Stimulated activated naive CD8-positive, alpha-beta T cell treated with anti-CD3 and anti-CD28 coated beads, Interleukin-15, amount 100 ng/mL, for 72 hours (primary cell): ENCODE results near the gene TCP11L2.

Source experiments
- ATAC-seq: fragments of 150-1000 bp; cut with Tn5 transposase; 2 replicates; pipeline ENCODE4 v1.10.0; 2021; ENCODE audit warnings: mild to moderate bottlenecking, moderate library complexity
- DNase-seq, 2 donors: peaks; one replicate each; pipeline ENCODE4 v3.0.0; 2021 to 2022
- H3K27ac Mint-ChIP-seq, 2 donors: one replicate each; pipeline ENCODE4 v1.8.0; 2022; ENCODE audit warnings: mild to moderate bottlenecking in 2 of 2, mixed read lengths in 2 of 2, moderate library complexity in 2 of 2
- H3K27me3 Mint-ChIP-seq: one replicate; pipeline ENCODE4 v1.8.0; 2022; ENCODE audit warnings: mixed read lengths
- H3K4me1 Mint-ChIP-seq: one replicate; pipeline ENCODE4 v1.8.0; 2022; ENCODE audit warnings: mild to moderate bottlenecking, mixed read lengths
- H3K4me3 Mint-ChIP-seq, 2 donors: one replicate each; pipeline ENCODE4 v1.8.0; 2022; ENCODE audit warnings: mild to moderate bottlenecking in 2 of 2, mixed read lengths in 2 of 2, moderate library complexity in 1 of 2
- H3K9me3 Mint-ChIP-seq, 2 donors: one replicate each; pipeline ENCODE4 v1.8.0; 2022; ENCODE audit warnings: mixed read lengths in 2 of 2

Gene TCP11L2

GRCh38 chr12:106341086-106341877 is 38.7 kb downstream of the TCP11L2 start:
- no peaks in the 10 kb centered on the region for H3K9me3 Mint-ChIP-seq
- peak overlapping the region in 1 of 2 donors; percentile 26 for H3K27ac Mint-ChIP-seq
- no peaks in the 10 kb centered on the region for H3K4me1 Mint-ChIP-seq
- H3K4me3 Mint-ChIP-seq, result no peak overlapping the region
- ATAC-seq (no peak), DNase-seq (no peak)
- no peaks in the 10 kb centered on the region for H3K27me3 Mint-ChIP-seq

GRCh38 chr12:106342397-106343213 is 40.1 kb downstream of the TCP11L2 start:
- DNase-seq, result no peak
- ATAC-seq, result no peak
- Mint-ChIP-seq H3K27me3 (no peaks in the 10 kb centered on the region), H3K4me3 (no peak overlapping the region), H3K4me1 (no peaks in the 10 kb centered on the region), H3K9me3 (no peaks in the 10 kb centered on the region), H3K27ac (peak overlapping the region in 1 of 2 donors; percentile 33)

GRCh38 chr12:106343214-106343528 is 40.6 kb downstream of the TCP11L2 start:
- H3K27ac Mint-ChIP-seq, result peak overlapping the region in 1 of 2 donors; percentile 33
- no peaks in the 10 kb centered on the region for H3K9me3 Mint-ChIP-seq
- no peak for DNase-seq
- ATAC-seq, result no peak
- H3K27me3 Mint-ChIP-seq, result no peaks in the 10 kb centered on the region
- no peaks in the 10 kb centered on the region for H3K4me1 Mint-ChIP-seq
- H3K4me3 Mint-ChIP-seq, result no peak overlapping the region

- ATAC-seq (no peak), DNase-seq (no peak)
- H3K27ac Mint-ChIP-seq, result no peak overlapping the region
- no peaks in the 10 kb centered on the region for H3K9me3 Mint-ChIP-seq
- H3K27me3 Mint-ChIP-seq, result no peaks in the 10 kb centered on the region
- H3K4me1 Mint-ChIP-seq, result no peaks in the 10 kb centered on the region
- H3K4me3 Mint-ChIP-seq, result no peak overlapping the region
Observed at GRCh38 chr12:106344131-106344530, 41.6 kb downstream of the TCP11L2 start.

- Mint-ChIP-seq H3K9me3 (no peaks in the 10 kb centered on the region), H3K4me3 (no peak overlapping the region), H3K4me1 (no peaks in the 10 kb centered on the region), H3K27ac (peak overlapping the region in 1 of 2 donors; percentile 49), H3K27me3 (no peaks in the 10 kb centered on the region)
- ATAC-seq (peak; percentile 53), DNase-seq (no peak)
Observed at GRCh38 chr12:106345746-106346145, 43.2 kb downstream of the TCP11L2 start.

- Mint-ChIP-seq H3K27ac (no peak overlapping the region), H3K27me3 (no peaks in the 10 kb centered on the region), H3K4me3 (no peak overlapping the region), H3K4me1 (no peaks in the 10 kb centered on the region), H3K9me3 (no peaks in the 10 kb centered on the region)
- DNase-seq (no peak), ATAC-seq (no peak)
Observed at GRCh38 chr12:106348411-106348810, 45.9 kb downstream of the TCP11L2 start.

GRCh38 chr12:106353175-106353574 is 50.6 kb downstream of the TCP11L2 start:
- Mint-ChIP-seq H3K27ac (no peak overlapping the region), H3K27me3 (no peaks in the 10 kb centered on the region), H3K4me3 (no peak overlapping the region), H3K9me3 (no peaks in the 10 kb centered on the region), H3K4me1 (peaks cover 8% of the 10 kb centered on the region)
- no peak for DNase-seq
- ATAC-seq, result no peak

GRCh38 chr12:106357549-106358395 is 55.2 kb downstream of the TCP11L2 start, which contains the start of gene POLR3B:
TSS of gene POLR3B (plus strand) at chr12:106357748. CDS start at chr12:106357880, 132 bp downstream.
- peaks cover 15% of the 10 kb centered on the region for H3K4me1 Mint-ChIP-seq
- ATAC-seq (peak; percentile 98), DNase-seq (peak; percentile 96 to 97)
- peak within 1 kb of the TSS; percentile 81 to 97 for H3K4me3 Mint-ChIP-seq
- no peaks in the 10 kb centered on the region for H3K27me3 Mint-ChIP-seq
- peak within 1 kb of the TSS; percentile 94 to 95 for H3K27ac Mint-ChIP-seq
- H3K9me3 Mint-ChIP-seq, result no peaks in the 10 kb centered on the region

- Mint-ChIP-seq H3K4me1 (peaks cover 15% of the 10 kb centered on the region), H3K9me3 (no peaks in the 10 kb centered on the region), H3K27ac (peak overlapping the region; percentile 94 to 95), H3K27me3 (no peaks in the 10 kb centered on the region), H3K4me3 (peak overlapping the region; percentile 81 to 97)
- ATAC-seq (no peak), DNase-seq (no peak)
Observed at GRCh38 chr12:106358396-106359241, 56.1 kb downstream of the TCP11L2 start.

- ATAC-seq (no peak), DNase-seq (no peak)
- Mint-ChIP-seq H3K4me1 (peaks cover 15% of the 10 kb centered on the region), H3K4me3 (no peak overlapping the region), H3K27me3 (no peaks in the 10 kb centered on the region), H3K9me3 (no peaks in the 10 kb centered on the region), H3K27ac (no peak overlapping the region)
Observed at GRCh38 chr12:106359646-106360399, 57.3 kb downstream of the TCP11L2 start.

GRCh38 chr12:106360400-106360994 is 58.0 kb downstream of the TCP11L2 start:
- Mint-ChIP-seq H3K27me3 (no peaks in the 10 kb centered on the region), H3K9me3 (no peaks in the 10 kb centered on the region), H3K4me3 (no peak overlapping the region), H3K4me1 (peaks cover 15% of the 10 kb centered on the region), H3K27ac (no peak overlapping the region)
- no peak for ATAC-seq
- DNase-seq, result no peak

GRCh38 chr12:106362971-106363370 is 60.4 kb downstream of the TCP11L2 start:
- no peak overlapping the region for H3K4me3 Mint-ChIP-seq
- H3K27me3 Mint-ChIP-seq, result no peaks in the 10 kb centered on the region
- ATAC-seq (no peak), DNase-seq (no peak)
- peaks cover 8% of the 10 kb centered on the region for H3K4me1 Mint-ChIP-seq
- H3K27ac Mint-ChIP-seq, result no peak overlapping the region
- no peaks in the 10 kb centered on the region for H3K9me3 Mint-ChIP-seq

- Mint-ChIP-seq H3K27me3 (no peaks in the 10 kb centered on the region), H3K4me1 (no peaks in the 10 kb centered on the region), H3K27ac (no peak overlapping the region), H3K9me3 (no peaks in the 10 kb centered on the region), H3K4me3 (no peak overlapping the region)
- no peak for DNase-seq
- no peak for ATAC-seq
Observed at GRCh38 chr12:106364261-106364660, 61.7 kb downstream of the TCP11L2 start.
